Adipocyte (in vitro differentiated cells): ENCODE data around the gene NAA25.
A peak's percentile ranks its signal among the peaks of the same experiment; 100 is the strongest.

ENCODE experiments used
- DNase-seq: peaks from one replicate; pipeline ENCODE4 v3.0.0-alpha.2; 2015; ENCODE audit warnings: low read depth
- H3K27me3 ChIP-seq: replicated peaks from 2 replicates; pipeline ENCODE4 v1.7.0; 2013; ENCODE audit warnings: mild to moderate bottlenecking, low read length, moderate library complexity; ENCODE audit not compliant: control insufficient read depth, insufficient read depth
- H3K36me3 ChIP-seq: 2 replicates; pipeline ENCODE4 v1.7.0; 2013; ENCODE audit warnings: low read length, mild to moderate bottlenecking, moderate library complexity; ENCODE audit not compliant: control insufficient read depth, insufficient read depth, severe bottlenecking
- H3K4me1 ChIP-seq: 2 replicates; pipeline ENCODE4 v1.7.0; 2013; ENCODE audit warnings: mild to moderate bottlenecking, low read length, moderate library complexity; ENCODE audit not compliant: control insufficient read depth, insufficient read depth
- H3K4me3 ChIP-seq: 2 replicates; pipeline ENCODE4 v1.7.0; 2013; ENCODE audit warnings: mild to moderate bottlenecking, low read length, moderate library complexity
- H3K9ac ChIP-seq: 2 replicates; pipeline ENCODE4 v1.7.0; 2013; ENCODE audit warnings: mild to moderate bottlenecking, low read length, moderate library complexity
- H3K9me3 ChIP-seq: 2 replicates; pipeline ENCODE4 v1.7.0; 2013; ENCODE audit warnings: mild to moderate bottlenecking, low read length, moderate library complexity; ENCODE audit not compliant: control insufficient read depth

The NAA25 gene

GRCh38 chr12:111981987-111982386, 126.6 kb downstream of the NAA25 start:
- Histone ChIP-seq H3K4me3 (no peak overlapping the region), H3K36me3 (no peaks in the 10 kb centered on the region), H3K4me1 (no peaks in the 10 kb centered on the region), H3K9me3 (no peaks in the 10 kb centered on the region), H3K27me3 (no peaks in the 10 kb centered on the region), H3K9ac (no peak overlapping the region)
- DNase-seq: peak; percentile 24

- Histone ChIP-seq H3K4me3 (no peak overlapping the region), H3K36me3 (no peaks in the 10 kb centered on the region), H3K4me1 (no peaks in the 10 kb centered on the region), H3K9ac (no peak overlapping the region), H3K9me3 (no peaks in the 10 kb centered on the region), H3K27me3 (no peaks in the 10 kb centered on the region)
- no peak for DNase-seq
Observed at GRCh38 chr12:111980598-111980997, 128.0 kb downstream of the NAA25 start.

GRCh38 chr12:111978545-111978944, 130.0 kb downstream of the NAA25 start:
- Histone ChIP-seq H3K4me1 (no peaks in the 10 kb centered on the region), H3K27me3 (no peaks in the 10 kb centered on the region), H3K9me3 (no peaks in the 10 kb centered on the region), H3K4me3 (no peak overlapping the region), H3K36me3 (no peaks in the 10 kb centered on the region), H3K9ac (no peak overlapping the region)
- no peak for DNase-seq

GRCh38 chr12:111976860-111977259, 131.7 kb downstream of the NAA25 start:
- Histone ChIP-seq H3K27me3 (no peaks in the 10 kb centered on the region), H3K9ac (no peak overlapping the region), H3K9me3 (no peaks in the 10 kb centered on the region), H3K4me1 (no peaks in the 10 kb centered on the region), H3K4me3 (no peak overlapping the region), H3K36me3 (no peaks in the 10 kb centered on the region)
- no peak for DNase-seq
